PC-3 (cell line): ENCODE data around the gene ATPAF1. TPM values are rescaled to one million over a fixed set of nuclear protein-coding genes. Genes with fewer than 3 reads are reported as not detected.
"Not testable (repeated sequence)": the region's sequence is repeated elsewhere in the genome, so short reads cannot be mapped to it uniquely, and the experiment has no call there.

ENCODE experiments used
- ATAC-seq: fragments of 200-7000 bp; cut with Tn5 transposase; 2 replicates; pipeline ENCODE4 v1.9.1; 2020; ENCODE audit warnings: mild to moderate bottlenecking, moderate library complexity
- BruUV-seq: library from RNA; stranded (reverse); fragments of 400-500 nt; replicated peaks from 2 replicates; lab custom pipeline; 2021; lab: Mats Ljungman, UMichigan
- CTCF ChIA-PET: fragments of 300-600 bp; sonication (Branson Sonifier 250); formaldehyde crosslinking; loops from one replicate; lab custom pipeline; 2022; ENCODE audit warnings: antibody characterized with exemption; lab: Charles Lee
- POLR2A ChIA-PET: fragments of 300-600 bp; sonication (Branson Sonifier 250); formaldehyde crosslinking; loops from one replicate; lab custom pipeline; 2022; ENCODE audit warnings: antibody characterized with exemption; ENCODE audit not compliant: unreplicated experiment; lab: Charles Lee
- DNase-seq: peaks from one replicate; pipeline ENCODE4 v3.0.0-alpha.2; 2015
- H2AFZ ChIP-seq: fragments of 300-600 bp; sonication (generic); 2 replicates; pipeline ENCODE4 v1.6.0; 2016; ENCODE audit warnings: antibody characterized with exemption, low read length
- H3F3A ChIP-seq: fragments of 300-600 bp; sonication (generic); one replicate; pipeline ENCODE4 v1.6.0; 2017; ENCODE audit warnings: antibody characterized with exemption, low read length, control low read depth, mild to moderate bottlenecking; ENCODE audit not compliant: unreplicated experiment
- H3K27ac ChIP-seq: fragments of 300-600 bp; sonication (generic); 2 replicates; pipeline ENCODE4 v1.5.1; 2016; ENCODE audit warnings: mild to moderate bottlenecking, low read length
- H3K27me3 ChIP-seq: fragments of 300-600 bp; sonication (generic); 2 replicates; pipeline ENCODE4 v1.6.1; 2016; ENCODE audit warnings: low read length, mixed read lengths
- H3K36me3 ChIP-seq: fragments of 300-600 bp; sonication (generic); 2 replicates; pipeline ENCODE4 v1.6.1; 2016; ENCODE audit warnings: low read depth, mixed run types, low read length, mixed read lengths
- H3K4me1 ChIP-seq: fragments of 300-600 bp; sonication (generic); 2 replicates; pipeline ENCODE4 v1.5.1; 2016; ENCODE audit warnings: low read length; ENCODE audit not compliant: insufficient read depth
- H3K4me2 ChIP-seq: fragments of 300-600 bp; sonication (generic); 2 replicates; pipeline ENCODE4 v1.6.0; 2016; ENCODE audit warnings: low read length
- H3K4me3 ChIP-seq: fragments of 300-600 bp; sonication (generic); 2 replicates; pipeline ENCODE4 v1.5.1; 2016; ENCODE audit warnings: mild to moderate bottlenecking, low read length, mixed read lengths
- H3K79me2 ChIP-seq: fragments of 300-600 bp; sonication (generic); 2 replicates; pipeline ENCODE4 v1.6.1; 2017; ENCODE audit warnings: low read length, mixed read lengths
- H3K9ac ChIP-seq: fragments of 300-600 bp; sonication (generic); 2 replicates; pipeline ENCODE4 v1.6.0; 2016; ENCODE audit warnings: mild to moderate bottlenecking, low read length
- H3K9me2 ChIP-seq: fragments of 300-600 bp; sonication (generic); replicated peaks from 2 replicates; pipeline ENCODE4 v1.6.1; 2016; ENCODE audit warnings: mixed run types, low read length, mixed read lengths
- H3K9me3 ChIP-seq: fragments of 300-600 bp; sonication (generic); 2 replicates; pipeline ENCODE4 v1.6.1; 2016; ENCODE audit warnings: low read length, mixed read lengths
- H4K20me1 ChIP-seq: fragments of 300-600 bp; sonication (generic); 2 replicates; pipeline ENCODE4 v1.6.1; 2016; ENCODE audit warnings: low read length, mixed read lengths
- CTCF ChIP-seq: fragments of 300-600 bp; sonication (generic); conservative IDR thresholded peaks from 2 replicates; pipeline ENCODE4 v1.5.1; 2017; ENCODE audit warnings: antibody characterized with exemption, low read depth, mild to moderate bottlenecking, low read length
- EZH2 ChIP-seq: fragments of 300-600 bp; sonication (generic); IDR thresholded peaks from one replicate; pipeline ENCODE4 v1.6.1; 2017; ENCODE audit warnings: antibody characterized with exemption, mild to moderate bottlenecking, low read length; ENCODE audit not compliant: unreplicated experiment
- EZH2phosphoT487 ChIP-seq: fragments of 300-600 bp; sonication (generic); IDR thresholded peaks from 2 replicates; pipeline ENCODE4 v1.6.1; 2018; ENCODE audit warnings: mild to moderate bottlenecking, antibody characterized with exemption, low read length, borderline replicate concordance
- intact Hi-C: fragments of 100-400 bp; cut with micrococcal nuclease; formaldehyde crosslinking; loops from 2 replicates; pipeline ENCODE4 v1.9.0; 2023
- total RNA-seq: library from RNA; depleted of rRNA; stranded (reverse); fragments of >200 nt; gene quantifications from 2 replicates; pipeline ENCODE4 v1.2.3, GENCODE V29; 2014

Gene ATPAF1
- total RNA-seq, 1 experiment from 2014 or later = 68.3 TPM

DNA sequence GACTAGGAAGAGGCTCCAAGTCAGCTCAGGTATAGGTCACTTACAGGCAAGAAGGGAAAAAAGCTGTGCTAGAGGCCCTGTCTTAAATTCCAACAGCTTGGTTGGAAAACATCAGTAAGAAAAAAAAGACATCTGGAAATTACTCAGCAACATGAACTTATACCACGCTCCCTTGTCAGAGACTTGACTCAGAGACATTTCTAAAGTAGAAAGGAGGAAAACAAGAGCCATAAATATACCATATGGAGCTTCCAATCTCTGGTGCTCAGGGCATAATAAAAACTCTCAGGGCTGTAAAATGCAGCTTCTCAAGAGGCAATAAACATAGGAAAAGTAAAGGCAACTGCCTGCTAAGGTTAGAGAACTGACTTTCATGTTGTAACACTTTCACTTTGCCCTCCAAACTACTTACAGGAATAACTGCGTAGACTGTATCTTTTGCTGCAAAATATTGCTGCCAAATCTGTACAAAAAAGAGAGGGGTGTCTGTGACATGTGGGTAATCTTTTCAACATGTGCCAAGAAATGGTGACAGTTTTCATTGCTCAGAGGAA, 14.7 kb downstream of the ATPAF1 start:
- H3F3A ChIP-seq = peaks cover 4% of the 10 kb centered on the region
- ATAC-seq (peak; percentile 48), DNase-seq (no peak)
- H3K79me2 ChIP-seq = no peaks in the 10 kb centered on the region
- H3K9me2 ChIP-seq = no peaks in the 10 kb centered on the region
- no peaks in the 10 kb centered on the region for H4K20me1 ChIP-seq
- no TSS peak for BruUV-seq
- H3K4me3 ChIP-seq = no peak overlapping the region
- ChIA-PET CTCF (interaction anchor here (0.7 kb wide), 1 partner anchor 16 kb away, joined by 3 read pairs; no protein-coding TSS in a partner anchor), POLR2A (interaction anchor here (0.8 kb wide), 1 partner anchor 29 kb away, joined by 5 read pairs; no protein-coding TSS in a partner anchor)
- no peak overlapping the region for H3K27ac ChIP-seq
- peaks cover 10% of the 10 kb centered on the region for H3K9me3 ChIP-seq
- no peak for TF ChIP-seq CTCF
- TF ChIP-seq EZH2 = no peak
- TF ChIP-seq EZH2phosphoT487 = no peak
- intact Hi-C loops = no loop called here
- H3K9ac ChIP-seq = no peak overlapping the region
- no peak overlapping the region for H2AFZ ChIP-seq
- peaks cover 12% of the 10 kb centered on the region for H3K4me1 ChIP-seq
- H3K4me2 ChIP-seq = peak overlapping the region; percentile 24; the same call in 1 of the 2 replicates
- no peaks in the 10 kb centered on the region for H3K27me3 ChIP-seq
- H3K36me3 ChIP-seq = peaks cover 56% of the 10 kb centered on the region

DNA sequence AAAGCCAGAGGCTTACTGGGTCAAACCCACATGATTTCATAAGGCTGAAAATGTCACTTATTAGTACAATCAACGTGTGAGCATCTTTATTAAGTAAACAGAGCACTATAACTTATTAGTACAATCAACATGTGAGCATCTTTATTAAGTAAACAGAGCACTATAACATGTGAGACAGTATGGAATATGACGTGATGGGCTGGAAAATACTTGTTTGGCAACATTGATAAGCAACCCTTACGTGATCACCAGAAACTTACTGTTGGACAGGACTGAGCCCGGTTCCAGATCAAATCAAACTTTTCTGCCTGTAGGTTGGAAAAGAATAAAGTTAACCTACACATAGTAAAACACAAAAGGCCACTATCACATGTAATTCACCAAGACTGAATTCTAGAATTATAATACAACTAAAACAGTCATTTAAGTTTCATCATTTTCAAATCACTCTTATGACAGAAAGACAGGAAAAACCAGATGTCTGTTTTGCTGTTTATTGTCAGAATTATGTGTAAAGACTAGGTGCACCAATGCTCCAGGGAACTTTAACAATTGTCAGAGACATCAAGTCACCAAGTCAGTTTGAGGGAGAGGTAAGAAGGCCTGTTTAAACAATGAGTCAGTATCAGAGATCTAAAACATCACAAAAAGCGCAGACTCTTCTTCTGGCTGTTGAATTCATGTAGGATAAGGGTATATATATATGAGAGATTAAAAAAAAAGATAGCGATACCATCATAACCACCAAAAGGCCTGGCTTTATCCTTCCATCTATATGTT, 15.7 kb downstream of the ATPAF1 start:
- ATAC-seq = peak; percentile 78
- H3K27ac ChIP-seq = no peak overlapping the region
- CTCF ChIA-PET = no interaction called here

DNA sequence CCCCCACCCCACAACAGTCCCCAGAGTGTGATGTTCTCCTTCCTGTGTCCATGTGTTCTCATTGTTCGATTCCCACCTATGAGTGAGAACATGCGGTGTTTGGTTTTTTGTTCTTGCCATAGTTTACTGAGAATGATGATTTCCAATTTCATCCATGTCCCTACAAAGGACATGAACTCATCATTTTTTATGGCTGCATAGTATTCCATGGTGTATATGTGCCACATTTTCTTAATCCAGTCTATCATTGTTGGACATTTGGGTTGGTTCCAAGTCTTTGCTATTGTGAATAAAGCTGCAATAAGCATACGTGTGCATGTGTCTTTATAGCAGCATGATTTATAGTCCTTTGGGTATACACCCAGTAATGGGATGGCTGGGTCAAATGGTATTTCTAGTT, 17.0 kb downstream of the ATPAF1 start:
- POLR2A ChIA-PET = not testable (repeated sequence)

More for the DNA sequence above, 15.7 kb downstream of the ATPAF1 start:
- no peak overlapping the region for H3K9ac ChIP-seq
- no peak overlapping the region for H2AFZ ChIP-seq
- H3F3A ChIP-seq = peaks cover 4% of the 10 kb centered on the region
- H3K79me2 ChIP-seq = no peaks in the 10 kb centered on the region
- H4K20me1 ChIP-seq = no peaks in the 10 kb centered on the region
- peaks cover 53% of the 10 kb centered on the region for H3K36me3 ChIP-seq
- peaks cover 12% of the 10 kb centered on the region for H3K4me1 ChIP-seq
- H3K4me2 ChIP-seq = peak overlapping the region; percentile 24; the same call in 1 of the 2 replicates
- no peak overlapping the region for H3K4me3 ChIP-seq
- POLR2A ChIA-PET = interaction anchor here (0.8 kb wide), 1 partner anchor 30 kb away, joined by 5 read pairs; no protein-coding TSS in a partner anchor
- H3K27me3 ChIP-seq = no peaks in the 10 kb centered on the region
- TF ChIP-seq CTCF (no peak), EZH2phosphoT487 (no peak), EZH2 (no peak)
- no peaks in the 10 kb centered on the region for H3K9me2 ChIP-seq
- peaks cover 10% of the 10 kb centered on the region for H3K9me3 ChIP-seq
- no TSS peak for BruUV-seq
- intact Hi-C loops = no loop called here
- peak; percentile 50 for DNase-seq

More for the DNA sequence above, 17.0 kb downstream of the ATPAF1 start:
- H3K79me2 ChIP-seq, DNase-seq, H3K27me3 ChIP-seq, H3K4me3 ChIP-seq, H3K9ac ChIP-seq, H3K9me3 ChIP-seq, intact Hi-C loops, H3K4me2 ChIP-seq, H3F3A ChIP-seq, H4K20me1 ChIP-seq, H3K27ac ChIP-seq, H2AFZ ChIP-seq, BruUV-seq, CTCF ChIA-PET, ATAC-seq, H3K9me2 ChIP-seq: not testable (repeated sequence)
- H3K4me1 ChIP-seq = peaks cover 12% of the 10 kb centered on the region
- peaks cover 50% of the 10 kb centered on the region for H3K36me3 ChIP-seq
